Transverse colon (tissue), 4 donors: ENCODE measurements around the gene TCP11L1. TPM values are rescaled to one million over a fixed set of nuclear protein-coding genes. Genes with fewer than 3 reads are reported as not detected.

ENCODE experiments used
- DNase-seq: peaks from one replicate; pipeline ENCODE4 v3.0.0-alpha.2; 2019
- H3K27ac ChIP-seq, 4 donors: fragments of 200-600 bp; sonication (generic); 2 replicates each; pipeline ENCODE4 v1.5.1; 2016 to 2018; ENCODE audit warnings: inconsistent platforms in 4 of 4
- H3K27me3 ChIP-seq: fragments of 200-600 bp; sonication (generic); 2 replicates; pipeline ENCODE4 v1.5.1; 2017; ENCODE audit warnings: inconsistent platforms
- H3K36me3 ChIP-seq, 4 donors: fragments of 200-600 bp; sonication (generic); 2 replicates each; pipeline ENCODE4 v1.5.1; 2017 to 2019; ENCODE audit warnings: inconsistent platforms in 4 of 4
- H3K4me1 ChIP-seq, 4 donors: fragments of 200-600 bp; sonication (generic); 2 replicates each; pipeline ENCODE4 v1.5.1; 2017 to 2020; ENCODE audit warnings: inconsistent platforms in 4 of 4
- H3K4me3 ChIP-seq, 4 donors: fragments of 200-600 bp; sonication (generic); 1 replicate in 1 of 4; 2 replicates in 3 of 4; pipeline versions ENCODE4 v1.5.1 to v1.6.1; 2017 to 2019; ENCODE audit warnings: inconsistent platforms in 4 of 4
- H3K9me3 ChIP-seq, 2 donors: fragments of 200-600 bp; sonication (generic); 2 replicates each; pipeline ENCODE4 v1.5.1; 2017 to 2019; ENCODE audit warnings: inconsistent platforms in 2 of 2
- EP300 ChIP-seq: sonication (generic); formaldehyde crosslinking; IDR thresholded peaks from one replicate; pipeline ENCODE4 v1.6.1; 2017; ENCODE audit warnings: antibody characterized with exemption, low read depth
- POLR2A ChIP-seq: fragments of 450-650 bp; IDR thresholded peaks from one replicate; pipeline ENCODE4 v1.6.1; 2016; ENCODE audit warnings: antibody characterized with exemption, mild to moderate bottlenecking, moderate library complexity
- POLR2AphosphoS5 ChIP-seq, 3 donors: sonication (generic); formaldehyde crosslinking; IDR thresholded peaks; one replicate each; pipeline ENCODE4 v1.6.1; 2016; ENCODE audit warnings: antibody characterized with exemption in 3 of 3
- WGBS, 2 donors: methylation state at CpG; one replicate each; pipeline ENCODE4 v1.1.5; 2018; ENCODE audit warnings: low coverage in 1 of 2; 5-methylcytosine and 5-hydroxymethylcytosine counted together
- in situ Hi-C, 4 donors: fragments of 200-750 bp; cut with MboI; loops; one replicate each; pipeline versions ENCODE4 v1.15.0 to v1.15.1; 2017; ENCODE audit warnings: low sequenced_read_pairs in 3 of 4, low pct_ligation_motif_present in 1 of 4, low pct_unique_long_range_greater_than_20kb in 1 of 4
- intact Hi-C: fragments of 100-400 bp; cut with DNase I; formaldehyde crosslinking; loops from one replicate; pipeline ENCODE4 v1.15.1; 2023; ENCODE audit warnings: low total_unique reads
- total RNA-seq, 4 donors: library from RNA; depleted of rRNA; stranded (reverse); fragments of >200 nt; gene quantifications; one replicate each; pipeline ENCODE4 v1.1.0, GENCODE V29; 2016
- TF ChIP-seq, protein P1 (sequence below), 5 experiments: fragments of 200-600 bp in 3 of 5; fragments of 450-650 bp in 2 of 5; sonication (generic) in 3 of 5; IDR thresholded peaks; 1 replicate in 2 of 5; 2 replicates in 3 of 5; pipeline ENCODE4 v1.5.1; 2016 to 2017; ENCODE audit warnings: antibody characterized with exemption in 5 of 5, inconsistent platforms in 3 of 5, mild to moderate bottlenecking in 2 of 5, moderate library complexity in 1 of 5

TCP11L1 gene
- total RNA-seq, 4 donors from 2014 or later = 24.3 to 90.2 (median 66.1) TPM

DNA sequence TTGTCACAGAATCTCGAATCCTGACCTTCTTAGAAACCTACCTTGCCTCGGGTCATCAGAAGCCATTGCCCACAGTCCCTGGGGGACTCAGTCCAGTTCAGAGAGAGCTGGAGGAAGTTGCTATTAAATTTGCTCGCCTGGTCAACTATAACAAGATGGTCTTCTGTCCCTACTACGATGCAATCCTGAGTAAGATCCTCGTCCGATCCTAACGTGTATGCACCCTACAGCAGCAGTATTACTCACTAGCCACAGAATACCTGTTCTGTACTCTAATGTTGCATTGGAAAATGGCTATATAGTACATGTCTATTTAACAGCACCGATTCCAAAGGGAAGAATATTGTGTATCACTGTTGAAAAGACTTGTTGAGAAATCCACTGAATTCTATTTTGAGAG lies 33.1 kb downstream of the TCP11L1 start:
- no peak for DNase-seq

DNA sequence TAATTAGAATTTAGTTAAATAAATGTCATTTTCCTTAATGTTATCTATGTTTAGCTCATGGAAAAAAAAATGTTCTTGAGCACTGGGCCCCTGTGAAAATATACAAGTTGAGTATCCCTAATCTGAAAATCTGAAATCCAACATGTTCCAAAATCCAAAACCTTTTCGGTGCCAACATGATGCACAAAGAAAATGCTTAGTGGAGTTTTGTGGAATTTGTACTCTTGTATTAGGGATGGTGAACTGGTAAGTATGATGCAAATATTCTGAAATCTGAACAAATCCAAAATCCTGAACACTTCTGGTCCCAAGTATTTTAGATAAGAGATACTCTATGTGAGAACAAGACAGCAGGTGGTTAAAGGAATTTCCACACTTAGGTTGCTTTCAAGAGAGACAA lies 44.5 kb downstream of the TCP11L1 start:
- WGBS, 2 donors = 96 to 100% methylated on average over 1 of the region's 1 CpG

More for the DNA sequence above, 33.1 kb downstream of the TCP11L1 start:
- peaks cover 0 to 72% (median 22%) of the 10 kb centered on the region in 4 donors for H3K36me3 ChIP-seq
- in situ Hi-C loops (loop anchor here in 1 of 4 donors (10.0 kb wide), 1 partner anchor 118 kb away; no protein-coding TSS in a partner anchor), intact Hi-C loops (no loop called here)
- H3K9me3 ChIP-seq = no peaks in the 10 kb centered on the region
- no peak overlapping the region for H3K27ac ChIP-seq
- no peaks in the 10 kb centered on the region for H3K4me1 ChIP-seq
- WGBS, 2 donors = 85 to 88% methylated on average over 7 to 8 of the region's 8 CpGs
- H3K27me3 ChIP-seq = no peaks in the 10 kb centered on the region
- no peak for TF ChIP-seq POLR2AphosphoS5 (IDR thresholded peaks at IDR 0.05)
- no peak for TF ChIP-seq EP300
- TF ChIP-seq, protein P1, sequence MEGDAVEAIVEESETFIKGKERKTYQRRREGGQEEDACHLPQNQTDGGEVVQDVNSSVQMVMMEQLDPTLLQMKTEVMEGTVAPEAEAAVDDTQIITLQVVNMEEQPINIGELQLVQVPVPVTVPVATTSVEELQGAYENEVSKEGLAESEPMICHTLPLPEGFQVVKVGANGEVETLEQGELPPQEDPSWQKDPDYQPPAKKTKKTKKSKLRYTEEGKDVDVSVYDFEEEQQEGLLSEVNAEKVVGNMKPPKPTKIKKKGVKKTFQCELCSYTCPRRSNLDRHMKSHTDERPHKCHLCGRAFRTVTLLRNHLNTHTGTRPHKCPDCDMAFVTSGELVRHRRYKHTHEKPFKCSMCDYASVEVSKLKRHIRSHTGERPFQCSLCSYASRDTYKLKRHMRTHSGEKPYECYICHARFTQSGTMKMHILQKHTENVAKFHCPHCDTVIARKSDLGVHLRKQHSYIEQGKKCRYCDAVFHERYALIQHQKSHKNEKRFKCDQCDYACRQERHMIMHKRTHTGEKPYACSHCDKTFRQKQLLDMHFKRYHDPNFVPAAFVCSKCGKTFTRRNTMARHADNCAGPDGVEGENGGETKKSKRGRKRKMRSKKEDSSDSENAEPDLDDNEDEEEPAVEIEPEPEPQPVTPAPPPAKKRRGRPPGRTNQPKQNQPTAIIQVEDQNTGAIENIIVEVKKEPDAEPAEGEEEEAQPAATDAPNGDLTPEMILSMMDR (IDR thresholded peaks at IDR 0.05) = no peak
- no peak for TF ChIP-seq POLR2A
- H3K4me3 ChIP-seq = no peak overlapping the region

DNA sequence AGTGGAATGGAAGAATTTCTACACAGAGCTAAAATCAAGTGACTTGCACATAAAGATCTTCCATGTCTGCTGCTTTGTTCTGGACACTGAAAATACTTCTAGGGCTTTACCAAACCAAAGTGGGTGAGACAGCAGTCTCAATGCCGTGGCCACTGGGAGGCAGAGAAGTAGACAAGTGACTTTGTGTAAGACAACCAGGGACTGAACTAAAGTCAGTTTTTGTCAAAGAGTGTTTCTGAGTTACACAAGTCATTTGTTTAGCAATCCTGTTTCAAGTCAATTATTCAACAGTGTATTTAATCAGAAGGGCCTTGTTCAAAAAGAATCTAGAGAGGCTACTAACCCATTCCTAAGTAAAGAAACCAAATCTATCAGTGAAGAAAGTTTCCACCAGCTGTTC lies 46.6 kb downstream of the TCP11L1 start:
- intact Hi-C loops (no loop called here), in situ Hi-C loops (no loop called here)
- H3K27me3 ChIP-seq = no peaks in the 10 kb centered on the region
- TF ChIP-seq POLR2AphosphoS5 (IDR thresholded peaks at IDR 0.05) (no peak), EP300 (no peak), POLR2A (no peak)
- TF ChIP-seq, protein P1 (IDR thresholded peaks at IDR 0.05) = no peak
- WGBS, 2 donors = 74 to 100% methylated on average over 1 of the region's 1 CpG
- peaks cover 0 to 23% (median 7%) of the 10 kb centered on the region in 4 donors for H3K36me3 ChIP-seq
- no peak for DNase-seq
- no peak overlapping the region for H3K27ac ChIP-seq
- no peak overlapping the region for H3K4me3 ChIP-seq
- no peaks in the 10 kb centered on the region for H3K9me3 ChIP-seq
- no peaks in the 10 kb centered on the region for H3K4me1 ChIP-seq

More for the DNA sequence above, 44.5 kb downstream of the TCP11L1 start:
- DNase-seq = no peak
- H3K36me3 ChIP-seq = peaks cover 0 to 23% (median 7%) of the 10 kb centered on the region in 4 donors
- no peaks in the 10 kb centered on the region for H3K9me3 ChIP-seq
- H3K4me3 ChIP-seq = no peak overlapping the region
- H3K4me1 ChIP-seq = no peaks in the 10 kb centered on the region
- TF ChIP-seq EP300 (no peak), POLR2A (no peak), POLR2AphosphoS5 (IDR thresholded peaks at IDR 0.05) (no peak)
- TF ChIP-seq, protein P1 (IDR thresholded peaks at IDR 0.05) = no peak
- intact Hi-C loops = no loop called here
- in situ Hi-C loops = no loop called here
- H3K27me3 ChIP-seq = no peaks in the 10 kb centered on the region
- H3K27ac ChIP-seq = no peak overlapping the region

- H3K27me3 ChIP-seq = no peaks in the 10 kb centered on the region
- TF ChIP-seq POLR2AphosphoS5 (IDR thresholded peaks at IDR 0.05) (no peak), POLR2A (no peak), EP300 (no peak)
- TF ChIP-seq, protein P1 (IDR thresholded peaks at IDR 0.05) = no peak
- H3K4me3 ChIP-seq = no peak overlapping the region
- in situ Hi-C loops = no loop called here
- H3K9me3 ChIP-seq = no peaks in the 10 kb centered on the region
- H3K36me3 ChIP-seq = peaks cover 0 to 14% (median 6%) of the 10 kb centered on the region in 4 donors
- no peak for DNase-seq
- no peak overlapping the region for H3K27ac ChIP-seq
- intact Hi-C loops = no loop called here
- no peaks in the 10 kb centered on the region for H3K4me1 ChIP-seq
Measured at GRCh38 chr11:33089776-33090175, 50.4 kb downstream of the TCP11L1 start.
